ENCODE results near the gene FHL5. TPM values are rescaled to one million over a fixed set of nuclear protein-coding genes. Genes with fewer than 3 reads are reported as not detected.

Gene FHL5
- polyA plus RNA-seq, 2 of the 4 experiments (the other 2 are of a cell fraction): not detected

DNA sequence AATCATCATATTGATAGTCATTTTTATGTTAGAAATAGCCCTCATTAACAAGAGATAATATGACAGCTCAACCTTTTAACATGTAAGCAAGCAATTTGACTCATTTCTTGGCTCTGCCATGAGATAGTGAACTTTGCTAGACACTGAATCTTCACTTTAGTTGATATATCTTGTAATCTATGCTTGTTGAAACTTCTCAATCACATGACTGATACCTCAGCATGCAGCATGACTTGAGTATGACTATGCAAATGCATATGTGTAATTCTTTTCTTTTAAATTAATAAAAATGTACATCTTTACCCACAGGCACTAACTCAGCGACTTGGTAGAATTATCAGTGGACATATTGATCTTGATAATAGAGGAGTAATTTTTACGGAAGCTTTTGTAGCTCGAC is 34.7 kb upstream of the FHL5 start:
- WGBS (ENCODE audit: missing lambda C conversion rate): 90% methylated on average over 3 of the region's 3 CpGs

DNA sequence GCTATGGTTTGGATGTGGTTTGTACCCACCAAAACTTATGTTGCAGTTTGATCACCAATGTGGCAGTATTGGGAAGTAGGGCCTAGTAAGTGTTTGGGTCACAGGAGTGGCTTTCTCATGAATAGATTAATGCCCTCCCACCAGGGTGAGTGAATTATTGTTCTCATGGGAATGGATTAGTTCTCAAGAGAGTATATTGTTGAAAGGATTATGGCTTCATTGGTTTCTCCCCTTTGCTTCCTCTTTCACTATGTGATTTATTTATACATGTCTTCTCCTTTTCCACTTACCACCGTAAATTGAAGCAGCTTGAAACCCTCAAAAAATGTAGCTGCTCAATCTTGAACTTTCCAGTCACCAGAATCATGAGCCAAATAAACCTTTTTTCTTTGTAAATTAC is 30.5 kb upstream of the FHL5 start:
- ChIA-PET CTCF (no interaction called here), POLR2A (no interaction called here)
- 97% methylated on average over 1 of the region's 1 CpG for WGBS (ENCODE audit: missing lambda C conversion rate)
- ATAC-seq (no peak), DNase-seq (ENCODE audit: low read depth in 1 of 2, low spot score in 1 of 2) (no peak), FAIRE-seq (no peak)
- no peak overlapping the region for H3K27ac ChIP-seq
- no peak for TF ChIP-seq HOXA7 (CRISPR knock-in tag; IDR thresholded peaks at IDR 0.05)
- no peak for TF ChIP-seq HEYL (CRISPR knock-in tag; IDR thresholded peaks at IDR 0.05)
- TF ChIP-seq ZFP36 (IDR thresholded peaks at IDR 0.05; ENCODE audit: borderline replicate concordance, partially characterized antibody): no peak
- no peak for TF ChIP-seq BHLHE40 (IDR thresholded peaks at IDR 0.05; ENCODE audit: low read depth, low read length)
- no peak for TF ChIP-seq POLR2A (IDR thresholded peaks at IDR 0.05; ENCODE audit: low read length)
- TF ChIP-seq SMC3 (IDR thresholded peaks at IDR 0.05): no peak
- TF ChIP-seq FOSB (CRISPR knock-in tag; IDR thresholded peaks at IDR 0.05): no peak
- no peak for TF ChIP-seq NPAS2 (CRISPR knock-in tag; IDR thresholded peaks at IDR 0.05; ENCODE audit: borderline replicate concordance)
- no peak for TF ChIP-seq TP53 (CRISPR knock-in tag; IDR thresholded peaks at IDR 0.05)
- TF ChIP-seq FOXS1 (CRISPR knock-in tag; IDR thresholded peaks at IDR 0.05): no peak
- TF ChIP-seq, protein P1, sequence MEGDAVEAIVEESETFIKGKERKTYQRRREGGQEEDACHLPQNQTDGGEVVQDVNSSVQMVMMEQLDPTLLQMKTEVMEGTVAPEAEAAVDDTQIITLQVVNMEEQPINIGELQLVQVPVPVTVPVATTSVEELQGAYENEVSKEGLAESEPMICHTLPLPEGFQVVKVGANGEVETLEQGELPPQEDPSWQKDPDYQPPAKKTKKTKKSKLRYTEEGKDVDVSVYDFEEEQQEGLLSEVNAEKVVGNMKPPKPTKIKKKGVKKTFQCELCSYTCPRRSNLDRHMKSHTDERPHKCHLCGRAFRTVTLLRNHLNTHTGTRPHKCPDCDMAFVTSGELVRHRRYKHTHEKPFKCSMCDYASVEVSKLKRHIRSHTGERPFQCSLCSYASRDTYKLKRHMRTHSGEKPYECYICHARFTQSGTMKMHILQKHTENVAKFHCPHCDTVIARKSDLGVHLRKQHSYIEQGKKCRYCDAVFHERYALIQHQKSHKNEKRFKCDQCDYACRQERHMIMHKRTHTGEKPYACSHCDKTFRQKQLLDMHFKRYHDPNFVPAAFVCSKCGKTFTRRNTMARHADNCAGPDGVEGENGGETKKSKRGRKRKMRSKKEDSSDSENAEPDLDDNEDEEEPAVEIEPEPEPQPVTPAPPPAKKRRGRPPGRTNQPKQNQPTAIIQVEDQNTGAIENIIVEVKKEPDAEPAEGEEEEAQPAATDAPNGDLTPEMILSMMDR (IDR thresholded peaks at IDR 0.05): no peak
- H3K4me3 ChIP-seq: no peak overlapping the region
- H3K9me3 ChIP-seq: no peaks in the 10 kb centered on the region
- no peaks in the 10 kb centered on the region for H3K4me1 ChIP-seq
- no peak overlapping the region for H3K4me2 ChIP-seq

More for the DNA sequence above, 34.7 kb upstream of the FHL5 start:
- Histone ChIP-seq H3K9me3 (no peaks in the 10 kb centered on the region), H3K27ac (no peak overlapping the region), H3K4me2 (no peak overlapping the region), H3K4me1 (peaks cover 6% of the 10 kb centered on the region; the same call in 2 of the 3 replicates), H3K4me3 (no peak overlapping the region)
- POLR2A ChIA-PET: no interaction called here
- TF ChIP-seq RFX5 (IDR thresholded peaks at IDR 0.05) (no peak), MYC (IDR thresholded peaks at IDR 0.05; ENCODE audit: borderline replicate concordance, low read length) (no peak), HOXB5 (CRISPR knock-in tag; IDR thresholded peaks at IDR 0.05) (no peak), EP300 (IDR thresholded peaks at IDR 0.05) (no peak), CHD4 (IDR thresholded peaks at IDR 0.05; ENCODE audit: borderline replicate concordance) (no peak), EHMT2 (IDR thresholded peaks at IDR 0.05; ENCODE audit: low read depth) (no peak)
- CTCF ChIA-PET: no interaction called here
- DNase-seq (ENCODE audit: low read depth in 1 of 2, low spot score in 1 of 2): no peak
- ATAC-seq: no peak
- FAIRE-seq: no peak

DNA sequence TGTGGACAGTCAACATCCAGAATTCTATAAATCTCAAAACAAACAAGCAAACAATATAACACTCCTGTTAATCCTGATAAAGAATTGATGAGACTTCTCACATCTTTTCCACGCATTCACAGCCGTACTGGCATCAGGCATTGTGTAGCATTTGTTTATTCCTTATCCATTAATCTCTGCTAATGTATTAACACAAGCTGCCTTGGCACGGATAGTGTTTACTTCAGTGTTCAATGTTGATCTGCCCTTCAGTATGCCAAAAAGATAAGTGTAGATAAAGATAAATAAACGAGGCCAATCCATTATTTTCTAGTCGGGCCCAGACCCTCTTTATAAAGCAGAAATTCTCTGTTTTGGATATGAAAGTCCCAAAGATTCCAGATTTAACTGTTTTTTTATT is 25.2 kb upstream of the FHL5 start:
- FAIRE-seq (no peak), ATAC-seq (no peak), DNase-seq (ENCODE audit: low read depth in 1 of 2, low spot score in 1 of 2) (no peak)
- WGBS (ENCODE audit: missing lambda C conversion rate): 84% methylated on average over 5 of the region's 5 CpGs
- Histone ChIP-seq H3K4me3 (no peak overlapping the region), H3K4me2 (no peak overlapping the region), H3K27ac (no peak overlapping the region), H3K9me3 (no peaks in the 10 kb centered on the region), H3K4me1 (no peaks in the 10 kb centered on the region)
- no peak for TF ChIP-seq TFCP2L1 (CRISPR knock-in tag; IDR thresholded peaks at IDR 0.05)
- no peak for TF ChIP-seq EHMT2 (IDR thresholded peaks at IDR 0.05; ENCODE audit: low read depth)
- no peak for TF ChIP-seq RAD21 (conservative IDR thresholded peaks at IDR 0.05 in 1 of 2, IDR thresholded peaks at IDR 0.05 in 1 of 2)
- ChIA-PET POLR2A (no interaction called here), CTCF (no interaction called here)

DNA sequence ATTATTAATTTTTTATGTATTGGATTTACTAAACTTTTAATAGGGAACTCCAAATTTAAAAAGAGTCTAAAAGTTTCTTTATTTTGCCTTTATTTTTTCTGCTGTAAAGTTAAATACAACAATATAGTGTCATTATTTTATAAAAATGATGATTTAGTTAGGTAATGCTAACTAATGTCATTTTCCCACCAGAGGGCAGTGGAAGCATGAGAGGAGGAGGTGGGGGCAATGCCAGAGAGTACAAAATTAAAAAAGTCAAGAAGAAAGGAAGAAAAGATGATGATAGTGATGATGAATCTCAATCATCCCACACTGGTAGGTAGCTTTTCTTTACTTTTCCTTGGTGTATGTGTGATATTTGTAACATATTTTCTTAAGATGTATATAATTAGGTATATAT is 20.2 kb upstream of the FHL5 start:
- no peaks in the 10 kb centered on the region for H3K9me3 ChIP-seq
- no peak overlapping the region for H3K4me2 ChIP-seq
- H3K4me3 ChIP-seq: no peak overlapping the region
- TF ChIP-seq RNF2 (IDR thresholded peaks at IDR 0.05; ENCODE audit: borderline replicate concordance, low read depth): no peak
- TF ChIP-seq, protein P1 (IDR thresholded peaks at IDR 0.05): peak; percentile 20; the same call in 2 of the 3 replicates
- peak in 1 of 2 experiments; percentile 31; a peak in 1 of 5 replicates for TF ChIP-seq RAD21 (conservative IDR thresholded peaks at IDR 0.05 in 1 of 2, IDR thresholded peaks at IDR 0.05 in 1 of 2)
- TF ChIP-seq SREBF2 (IDR thresholded peaks at IDR 0.05): no peak
- TF ChIP-seq USF2 (IDR thresholded peaks at IDR 0.05): no peak
- ChIA-PET POLR2A (no interaction called here), CTCF (no interaction called here)
- 0 out of 6 replicates have a peak, but pooled peaks of 1 of the 2 experiments have one; percentile 33 for ATAC-seq
- DNase-seq (ENCODE audit: low read depth in 1 of 2, low spot score in 1 of 2): peak in 1 of 2 experiments; percentile 2
- H3K4me1 ChIP-seq: no peaks in the 10 kb centered on the region
- no peak for FAIRE-seq
- no peak overlapping the region for H3K27ac ChIP-seq

Measured in A549 (cell line).